HFF-Myc (cell line): Measurements from ENCODE around the gene VPS16.

Source experiments
- DNase-seq: peaks from one replicate; pipeline ENCODE4 v3.0.0-alpha.2; 2011; ENCODE audit warnings: low read depth; ENCODE audit errors: extremely low read depth
- H3K4me3 ChIP-seq: replicated peaks from 2 replicates; pipeline ENCODE4 v1.5.1; 2011; ENCODE audit warnings: low read depth, mild to moderate bottlenecking, control low read depth, low read length
- TF ChIP-seq, protein P1 (sequence below): IDR thresholded peaks from 2 replicates; pipeline ENCODE4 v1.5.1; 2012; ENCODE audit warnings: mild to moderate bottlenecking, low read depth, low read length, control low read depth; ENCODE audit errors: missing control alignments

VPS16 gene

DNA sequence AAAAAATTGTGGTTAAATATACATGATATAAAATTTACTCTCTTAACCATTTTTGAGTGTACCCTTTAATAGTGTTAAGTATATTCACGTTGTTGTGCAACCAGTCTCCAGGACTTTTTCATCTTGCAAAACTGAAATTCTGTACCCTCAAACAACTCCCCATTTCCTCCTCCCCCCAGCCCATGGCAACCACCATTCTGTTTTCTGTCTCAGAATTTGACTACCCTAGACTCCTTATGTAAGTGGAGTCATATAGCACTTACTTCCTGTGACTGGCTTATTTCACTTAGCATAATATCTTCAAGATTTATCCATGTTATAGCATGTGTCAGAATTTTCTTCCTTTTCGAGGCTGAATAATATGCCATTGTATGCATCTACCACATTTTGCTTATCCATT lies 5.1 kb downstream of the VPS16 start:
- no peak overlapping the region for H3K4me3 ChIP-seq
- no peak for DNase-seq
- TF ChIP-seq, protein P1, sequence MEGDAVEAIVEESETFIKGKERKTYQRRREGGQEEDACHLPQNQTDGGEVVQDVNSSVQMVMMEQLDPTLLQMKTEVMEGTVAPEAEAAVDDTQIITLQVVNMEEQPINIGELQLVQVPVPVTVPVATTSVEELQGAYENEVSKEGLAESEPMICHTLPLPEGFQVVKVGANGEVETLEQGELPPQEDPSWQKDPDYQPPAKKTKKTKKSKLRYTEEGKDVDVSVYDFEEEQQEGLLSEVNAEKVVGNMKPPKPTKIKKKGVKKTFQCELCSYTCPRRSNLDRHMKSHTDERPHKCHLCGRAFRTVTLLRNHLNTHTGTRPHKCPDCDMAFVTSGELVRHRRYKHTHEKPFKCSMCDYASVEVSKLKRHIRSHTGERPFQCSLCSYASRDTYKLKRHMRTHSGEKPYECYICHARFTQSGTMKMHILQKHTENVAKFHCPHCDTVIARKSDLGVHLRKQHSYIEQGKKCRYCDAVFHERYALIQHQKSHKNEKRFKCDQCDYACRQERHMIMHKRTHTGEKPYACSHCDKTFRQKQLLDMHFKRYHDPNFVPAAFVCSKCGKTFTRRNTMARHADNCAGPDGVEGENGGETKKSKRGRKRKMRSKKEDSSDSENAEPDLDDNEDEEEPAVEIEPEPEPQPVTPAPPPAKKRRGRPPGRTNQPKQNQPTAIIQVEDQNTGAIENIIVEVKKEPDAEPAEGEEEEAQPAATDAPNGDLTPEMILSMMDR: no peak

DNA sequence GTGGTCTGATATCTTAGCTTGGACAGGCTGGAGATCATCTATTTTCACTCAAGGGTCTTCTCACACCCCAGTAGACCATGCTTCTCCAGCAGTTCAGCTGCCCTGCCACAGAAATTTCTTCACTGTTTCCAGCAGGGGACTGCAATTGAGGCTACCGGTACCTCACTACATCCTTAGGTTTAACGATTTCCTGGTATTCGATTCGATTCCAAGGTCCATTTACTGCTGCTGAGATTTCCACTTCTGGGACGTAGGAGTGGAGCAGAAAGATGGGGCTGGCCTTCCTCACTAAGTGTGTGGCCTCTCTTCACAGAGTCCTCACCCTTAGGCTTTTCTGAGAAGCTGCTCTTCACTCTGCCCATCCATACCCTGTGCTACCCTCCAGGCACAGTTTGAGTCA lies 6.2 kb downstream of the VPS16 start:
- no peak for DNase-seq
- TF ChIP-seq, protein P1: no peak
- H3K4me3 ChIP-seq: no peak overlapping the region

DNA sequence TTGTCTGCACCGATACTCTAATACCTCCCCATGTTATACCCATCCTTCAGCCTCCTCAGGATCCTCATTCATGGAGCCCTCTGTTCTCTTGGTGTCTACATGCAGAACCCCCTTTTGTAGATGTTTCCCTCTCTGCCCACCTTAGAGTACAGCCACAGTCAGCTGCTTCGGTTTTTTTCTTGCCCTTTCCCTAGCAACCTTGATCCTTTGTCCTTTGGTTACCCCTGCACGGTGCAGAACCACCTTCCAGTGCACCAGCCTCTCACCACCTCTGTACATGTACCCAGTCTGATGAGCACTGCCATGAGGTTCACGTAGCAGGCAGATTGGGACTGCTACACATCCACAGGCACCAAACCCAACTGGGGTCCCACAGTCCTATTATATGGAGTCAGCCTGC lies 7.3 kb downstream of the VPS16 start:
- TF ChIP-seq, protein P1: no peak
- DNase-seq: no peak
- H3K4me3 ChIP-seq: no peak overlapping the region

DNA sequence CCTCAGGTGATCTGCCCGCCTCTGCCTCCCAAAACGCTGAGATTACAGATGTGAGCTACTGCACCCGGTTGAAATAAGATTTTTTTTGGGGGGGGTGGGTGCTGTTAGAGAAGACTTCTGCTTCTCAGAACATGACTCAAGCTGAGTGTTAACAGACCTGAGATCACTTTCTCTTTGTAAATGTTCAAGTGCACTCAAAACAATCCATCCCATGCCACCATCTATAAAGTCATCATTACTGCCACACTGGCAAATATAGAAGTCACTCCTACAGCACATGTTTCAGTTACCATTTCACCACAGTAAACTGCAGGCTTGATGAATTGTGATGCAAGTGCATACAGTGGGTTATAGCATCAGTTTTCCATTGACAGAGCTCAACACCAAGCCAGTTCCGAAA lies 9.0 kb downstream of the VPS16 start:
- DNase-seq: no peak
- TF ChIP-seq, protein P1: no peak
- no peak overlapping the region for H3K4me3 ChIP-seq

DNA sequence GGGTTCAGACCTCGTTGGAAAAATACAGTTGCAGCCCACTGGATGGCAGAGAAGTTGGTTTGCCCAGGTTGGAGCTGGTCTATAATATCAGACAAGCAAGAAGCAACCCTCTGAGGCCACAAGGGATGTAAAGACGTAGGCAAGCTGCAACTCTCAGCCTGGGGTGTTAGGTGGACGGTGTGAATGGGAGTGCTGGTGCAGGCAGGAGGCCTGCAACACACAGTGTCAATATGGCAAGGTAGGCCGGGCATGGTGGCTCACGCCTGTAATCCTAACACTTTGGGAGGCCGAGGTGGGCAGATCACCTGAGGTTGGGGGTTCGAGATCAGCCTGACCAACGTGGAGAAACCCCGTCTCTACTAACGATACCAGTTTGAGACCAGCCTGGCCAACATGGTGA lies 10.5 kb downstream of the VPS16 start:
- TF ChIP-seq, protein P1: no peak
- H3K4me3 ChIP-seq: no peak overlapping the region
- no peak for DNase-seq

DNA sequence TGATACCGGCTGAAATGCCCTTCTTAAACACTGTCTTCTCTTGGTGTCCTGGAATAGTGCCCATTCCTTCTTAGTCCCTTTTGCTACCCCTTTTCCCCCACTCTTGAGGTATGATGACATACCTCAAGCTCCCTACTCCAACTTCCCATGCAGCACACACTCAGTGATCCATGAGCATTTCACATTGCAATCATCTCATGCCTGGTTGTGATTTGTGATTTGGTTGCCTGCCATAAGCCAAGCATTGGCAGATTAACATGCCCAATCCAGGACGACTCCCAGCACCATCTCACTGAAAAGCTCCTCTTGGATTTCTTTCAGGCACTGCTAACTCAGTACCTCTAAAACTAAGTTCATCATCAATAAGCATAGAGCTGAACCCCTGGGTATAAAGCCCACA lies 18.0 kb downstream of the VPS16 start:
- TF ChIP-seq, protein P1: no peak
- no peak overlapping the region for H3K4me3 ChIP-seq
- no peak for DNase-seq

DNA sequence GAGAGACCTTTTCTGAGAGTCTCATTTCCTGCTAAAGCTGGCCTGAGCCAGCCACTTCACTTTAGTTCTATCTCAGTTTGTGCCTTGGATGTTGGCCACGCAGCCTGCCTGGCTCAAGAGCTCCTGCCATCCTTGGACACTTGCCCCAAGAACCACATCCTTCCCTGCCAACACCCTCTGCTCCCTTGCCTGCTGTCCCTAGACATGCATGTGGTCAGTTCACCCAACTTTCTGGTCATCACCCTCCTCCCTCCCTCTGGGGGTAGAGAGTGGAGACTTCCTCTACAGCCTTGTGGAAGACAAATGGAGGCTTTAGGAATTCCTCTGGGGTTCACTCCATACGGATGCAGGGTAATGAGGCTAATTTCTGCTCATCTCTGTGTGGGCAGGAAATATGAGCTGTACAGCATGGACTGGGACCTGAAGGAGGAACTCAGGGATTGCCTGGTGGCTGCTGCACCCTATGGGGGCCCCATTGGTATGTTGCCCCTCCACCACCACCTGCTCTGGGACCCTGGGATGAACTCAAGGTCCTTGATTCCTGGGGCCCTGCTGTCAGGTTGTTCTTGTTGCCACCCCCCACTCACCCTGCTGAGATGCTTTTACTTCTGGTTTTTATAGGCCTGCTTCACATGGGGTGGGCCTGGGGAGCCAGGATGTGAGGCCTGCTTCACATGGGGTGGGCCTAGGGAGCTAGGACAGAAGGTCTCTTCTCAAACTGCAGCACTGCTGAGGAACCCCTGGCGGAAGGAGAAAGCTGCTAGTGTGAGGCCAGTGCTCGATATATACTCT lies 19.0 kb downstream of the VPS16 start:
- no peak for DNase-seq
- H3K4me3 ChIP-seq: no peak overlapping the region
- TF ChIP-seq, protein P1: no peak
